GM12892 (cell line): ENCODE data around the gene PCTP.

Experiments used
- POLR2A ChIP-seq: IDR thresholded peaks from 2 replicates; pipeline ENCODE4 v1.6.1; 2011; ENCODE audit warnings: low read depth, low read length, control low read depth
- POLR2AphosphoS5 ChIP-seq: IDR thresholded peaks from 2 replicates; pipeline ENCODE4 v1.6.1; 2011; ENCODE audit warnings: low read depth, low read length, control low read depth
- TAF1 ChIP-seq: IDR thresholded peaks from 2 replicates; pipeline ENCODE4 v1.6.1; 2011; ENCODE audit warnings: low read depth, mild to moderate bottlenecking, control low read depth, low read length, borderline replicate concordance

GRCh38 chr17:55710829-55711496 is 39.9 kb upstream of the PCTP start:
- no peak for TF ChIP-seq POLR2A
- TF ChIP-seq TAF1: no peak
- no peak for TF ChIP-seq POLR2AphosphoS5
